K562 (cell line): ENCODE measurements around the gene HAUS3. TPM values are rescaled to one million over a fixed set of nuclear protein-coding genes. Genes with fewer than 3 reads are reported as not detected.

ENCODE experiments used
- BCL6 ChIP-seq: fragments of 250-450 bp; sonication (Bioruptor Pico); IDR thresholded peaks from 2 replicates; pipeline ENCODE4 v1.4.0; 2020
- ELF1 ChIP-seq: fragments of 200-800 bp; sonication (Bioruptor generic); IDR thresholded peaks from 2 replicates; pipeline ENCODE4 v1.6.1; 2016; ENCODE audit warnings: missing genetic modification characterization, missing compliant biosample characterization
- FOXJ2 ChIP-seq: fragments of 200-800 bp; sonication (Bioruptor generic); IDR thresholded peaks from 2 replicates; pipeline ENCODE4 v1.6.1; 2016; ENCODE audit warnings: missing genetic modification characterization, missing compliant biosample characterization
- HNRNPK ChIP-seq: fragments of 200-400 bp; formaldehyde crosslinking; IDR thresholded peaks from one replicate; pipeline ENCODE4 v1.6.1; 2018; ENCODE audit warnings: mild to moderate bottlenecking, low read depth, low read length; ENCODE audit not compliant: poor library complexity, severe bottlenecking
- JUNB ChIP-seq: fragments of 450-650 bp; formaldehyde crosslinking; conservative IDR thresholded peaks from 2 replicates; pipeline ENCODE4 v1.4.0; 2020; ENCODE audit warnings: mild to moderate bottlenecking
- NFXL1 ChIP-seq: fragments of 450-650 bp; formaldehyde crosslinking; IDR thresholded peaks from 2 replicates; pipeline ENCODE4 v1.4.0; 2021; ENCODE audit warnings: mild to moderate bottlenecking
- NFYB ChIP-seq: IDR thresholded peaks from 2 replicates; pipeline ENCODE4 v1.6.1; 2011; ENCODE audit warnings: mild to moderate bottlenecking, moderate library complexity; ENCODE audit not compliant: insufficient read length; ENCODE audit errors: extremely low read depth
- OTX1 ChIP-seq: fragments of 450-650 bp; formaldehyde crosslinking; IDR thresholded peaks from 2 replicates; pipeline ENCODE4 v1.4.0; 2022; ENCODE audit warnings: mild to moderate bottlenecking
- PTRF ChIP-seq: fragments of 450-650 bp; IDR thresholded peaks from 2 replicates; pipeline ENCODE4 v1.6.1; 2016; ENCODE audit warnings: mild to moderate bottlenecking, missing genetic modification characterization, missing compliant biosample characterization
- STAT5A ChIP-seq: IDR thresholded peaks from 2 replicates; pipeline ENCODE4 v1.6.1; 2012; ENCODE audit warnings: low read length, inconsistent platforms, borderline replicate concordance
- TCF15 ChIP-seq: fragments of 250-450 bp; sonication (Bioruptor Pico); IDR thresholded peaks from 2 replicates; pipeline ENCODE4 v1.8.0; 2022; ENCODE audit warnings: moderate library complexity, mild to moderate bottlenecking, inconsistent platforms
- USF1 ChIP-seq: sonication (generic); formaldehyde crosslinking; IDR thresholded peaks from 2 replicates; pipeline ENCODE4 v1.9.0; 2022; ENCODE audit warnings: mild to moderate bottlenecking, missing genetic modification reagents
- ZBTB26 ChIP-seq: fragments of 450-650 bp; formaldehyde crosslinking; IDR thresholded peaks from 2 replicates; pipeline ENCODE4 v1.4.0; 2022; ENCODE audit warnings: missing genetic modification characterization
- ZNF23 ChIP-seq: fragments of 250-450 bp; sonication (Bioruptor Pico); IDR thresholded peaks from 2 replicates; pipeline ENCODE4 v1.4.0; 2020; ENCODE audit warnings: mild to moderate bottlenecking
- ZNF318 ChIP-seq, 2 experiments: fragments of 450-650 bp; IDR thresholded peaks; 2 replicates each; pipeline ENCODE4 v1.6.1; 2016; ENCODE audit warnings: mild to moderate bottlenecking in 2 of 2, borderline replicate concordance in 1 of 2, low read depth in 1 of 2, moderate library complexity in 1 of 2
- polyA plus RNA-seq, 8 experiments: library from polyadenylated mRNA; depleted of rRNA in 4 of 8; stranded (reverse) in 5 of 8; unstranded in 3 of 8; fragments of >200 nt; fragmentation: Nextera tagmentation in 2 of 8; fragmentation: Illumina TruSeq in 1 of 8; extraction: Ambion mirVana in 2 of 8; extraction: Trizol in 1 of 8; gene quantifications; 2 replicates each; pipeline versions ENCODE4 v1.2.1 to v1.2.3, GENCODE V29; 2011 to 2014; ENCODE audit warnings: inconsistent platforms in 1 of 8, missing spikeins in 1 of 8
- total RNA-seq, 7 experiments: library from RNA; depleted of rRNA in 6 of 7; stranded (reverse); fragments of >200 nt in 6 of 7; fragmentation: Illumina TruSeq in 2 of 7; extraction: Trizol in 2 of 7; gene quantifications; 2 replicates each; pipeline versions ENCODE4 v1.2.1 to v1.2.3, GENCODE V29; 2011 to 2021; ENCODE audit warnings: low replicate concordance in 1 of 7

The HAUS3 gene
- total and polyA plus RNA-seq, 9 of the 15 experiments (the other 6 are each of a cell fraction or from before 2014, with no cell fraction given): 8.9 to 25.7 (median 21.5) TPM

- no peak for TF ChIP-seq ZNF318 (IDR thresholded peaks at IDR 0.05; ENCODE audit: borderline replicate concordance in 1 of 2, low read depth in 1 of 2)
- no peak for TF ChIP-seq OTX1 (CRISPR knock-in tag)
- TF ChIP-seq FOXJ2 (tag): no peak
- TF ChIP-seq ZNF23 (CRISPR knock-in tag): no peak
- TF ChIP-seq NFXL1 (CRISPR knock-in tag): no peak
- TF ChIP-seq USF1 (CRISPR knock-in tag): peak; percentile 88
- no peak for TF ChIP-seq HNRNPK
- no peak for TF ChIP-seq PTRF
- no peak for TF ChIP-seq JUNB
- TF ChIP-seq BCL6 (CRISPR knock-in tag): no peak
- TF ChIP-seq ELF1: peak; percentile 70; the same call in 1 of the 2 replicates
- TF ChIP-seq ZBTB26 (CRISPR knock-in tag): no peak
- no peak for TF ChIP-seq TCF15 (CRISPR knock-in tag)
- peak; percentile 88 for TF ChIP-seq NFYB
- TF ChIP-seq STAT5A: no peak
Measured at GRCh38 chr4:2262145-2262943, 20.4 kb upstream of the HAUS3 start (continued).
